B cell (primary cell): ENCODE data around the gene ESRRA. TPM values are rescaled to one million over a fixed set of nuclear protein-coding genes. Genes with fewer than 3 reads are reported as not detected.

ENCODE experiments used
- ATAC-seq: fragments of 200-7000 bp; cut with Tn5 transposase; one replicate; pipeline ENCODE4 v1.10.0; 2021; ENCODE audit warnings: low read depth, mild to moderate bottlenecking, moderate number of reproducible peaks, moderate library complexity
- CTCF ChIA-PET: fragments of 350-600 bp; sonication (Branson Sonifier 250); formaldehyde crosslinking; loops from one replicate; lab custom pipeline; 2021; ENCODE audit warnings: antibody characterized with exemption, inconsistent platforms; lab: Charles Lee
- POLR2A ChIA-PET: fragments of 350-600 bp; sonication (Branson Sonifier 250); formaldehyde crosslinking; loops from one replicate; lab custom pipeline; 2021; ENCODE audit warnings: antibody characterized with exemption; lab: Charles Lee
- DNase-seq: peaks from one replicate; pipeline ENCODE4 v3.0.0; 2013
- H2AFZ ChIP-seq: 2 replicates; pipeline ENCODE4 v1.6.1; 2012; ENCODE audit warnings: mild to moderate bottlenecking, low read depth, low read length; ENCODE audit not compliant: insufficient read depth, poor library complexity, severe bottlenecking
- H3K27ac ChIP-seq, 2 donors: 1 replicate in 1 of 2; 2 replicates in 1 of 2; pipeline ENCODE4 v1.5.1; 2012 to 2013; ENCODE audit warnings: low read length in 2 of 2, mild to moderate bottlenecking in 2 of 2, moderate library complexity in 1 of 2
- H3K27me3 ChIP-seq, 4 experiments: fragments of 200-600 bp in 1 of 4; sonication (generic) in 1 of 4; replicated peaks in 1 of 4; 1 replicate in 2 of 4; 2 replicates in 2 of 4; pipeline versions ENCODE4 v1.6.1 to v1.7.0; 2013 to 2016; ENCODE audit warnings: low read length in 3 of 4, mild to moderate bottlenecking in 2 of 4, mixed read lengths in 1 of 4, moderate library complexity in 1 of 4; ENCODE audit not compliant: insufficient read depth in 4 of 4, control insufficient read depth in 3 of 4; ENCODE audit errors: control extremely low read depth in 1 of 4
- H3K36me3 ChIP-seq, 2 experiments: replicated peaks in 1 of 2; 1 replicate in 1 of 2; 2 replicates in 1 of 2; pipeline versions ENCODE4 v1.6.1 to v1.7.1; 2013; ENCODE audit warnings: low read length in 1 of 2; ENCODE audit not compliant: insufficient read depth in 2 of 2, control insufficient read depth in 1 of 2; ENCODE audit errors: control extremely low read depth in 1 of 2, extremely low read depth in 1 of 2
- H3K4me1 ChIP-seq, 2 donors: fragments of 200-600 bp in 1 of 2; sonication (generic) in 1 of 2; 1 replicate in 1 of 2; 2 replicates in 1 of 2; pipeline versions ENCODE4 v1.5.1 to v1.6.1; 2013 to 2017; ENCODE audit warnings: low read length in 2 of 2; ENCODE audit not compliant: control insufficient read depth in 2 of 2, insufficient read depth in 2 of 2
- H3K4me2 ChIP-seq: replicated peaks from 2 replicates; pipeline ENCODE3; 2012; ENCODE audit warnings: mild to moderate bottlenecking, low read depth, low read length; ENCODE audit not compliant: poor library complexity, severe bottlenecking
- H3K4me3 ChIP-seq, 5 experiments: fragments of 200-600 bp in 1 of 5; sonication (generic) in 1 of 5; 1 replicate in 3 of 5; 2 replicates in 2 of 5; pipeline versions ENCODE4 v1.5.1 to v1.7.0; 2011 to 2016; ENCODE audit warnings: low read length in 4 of 5, mild to moderate bottlenecking in 4 of 5, low read depth in 2 of 5, control low read depth in 1 of 5, moderate library complexity in 1 of 5; ENCODE audit not compliant: insufficient read depth in 1 of 5; ENCODE audit errors: control extremely low read depth in 1 of 5, extremely low read depth in 1 of 5
- H3K79me2 ChIP-seq: fragments of 200-600 bp; sonication (generic); one replicate; pipeline ENCODE4 v1.6.0; 2016; ENCODE audit warnings: low read length; ENCODE audit not compliant: control insufficient read depth, insufficient read depth
- H3K9ac ChIP-seq: fragments of 200-600 bp; sonication (generic); 2 replicates; pipeline ENCODE4 v1.6.1; 2017; ENCODE audit warnings: mild to moderate bottlenecking, low read length, moderate library complexity
- H3K9me3 ChIP-seq, 3 donors: one replicate each; pipeline versions ENCODE4 v1.6.1 to v1.7.1; 2013; ENCODE audit warnings: low read length in 2 of 3; ENCODE audit not compliant: control insufficient read depth in 2 of 3, insufficient read depth in 1 of 3; ENCODE audit errors: control extremely low read depth in 1 of 3
- H4K20me1 ChIP-seq: 2 replicates; pipeline ENCODE4 v1.6.0; 2012; ENCODE audit warnings: mild to moderate bottlenecking, low read length; ENCODE audit not compliant: insufficient read depth, control insufficient read depth, poor library complexity, severe bottlenecking
- H3K27ac Mint-ChIP-seq: one replicate; pipeline ENCODE4 v1.8.0; 2021; ENCODE audit warnings: mixed read lengths
- H3K27me3 Mint-ChIP-seq: one replicate; pipeline ENCODE4 v1.8.0; 2021; ENCODE audit warnings: mixed read lengths
- H3K4me1 Mint-ChIP-seq: one replicate; pipeline ENCODE4 v1.8.0; 2021; ENCODE audit warnings: mixed read lengths
- H3K4me3 Mint-ChIP-seq: one replicate; pipeline ENCODE4 v1.8.0; 2021; ENCODE audit warnings: mixed read lengths
- H3K9me3 Mint-ChIP-seq: one replicate; pipeline ENCODE4 v1.8.0; 2022; ENCODE audit warnings: mixed read lengths; ENCODE audit not compliant: insufficient read depth
- CTCF ChIP-seq: fragments of 200-600 bp; IDR thresholded peaks from one replicate; pipeline ENCODE4 v1.8.0; 2022; ENCODE audit warnings: antibody characterized with exemption, mild to moderate bottlenecking
- EZH2 ChIP-seq: IDR thresholded peaks from 2 replicates; pipeline ENCODE4 v1.6.1; 2012; ENCODE audit warnings: borderline replicate concordance, low read depth, mild to moderate bottlenecking, moderate library complexity, low read length; ENCODE audit not compliant: insufficient read depth, poor library complexity, severe bottlenecking
- WGBS: methylation state at CpG from one replicate; pipeline ENCODE4 v1.1.5; 2013; ENCODE audit warnings: missing lambda C conversion rate; ENCODE audit not compliant: insufficient coverage; 5-methylcytosine and 5-hydroxymethylcytosine counted together
- intact Hi-C: fragments of 100-400 bp; cut with micrococcal nuclease; formaldehyde crosslinking; loops from one replicate; pipeline ENCODE4 v1.10.0; 2022
- polyA plus RNA-seq: library from polyadenylated mRNA; depleted of rRNA; stranded (reverse); fragments of >200 nt; gene quantifications from 2 replicates; pipeline ENCODE4 v1.2.3, GENCODE V29; 2012
- total RNA-seq, 2 donors: library from RNA; stranded (reverse); fragments of 120-200 nt in 1 of 2; gene quantifications; 1 replicate in 1 of 2; 2 replicates in 1 of 2; pipeline versions ENCODE4 v1.2.3 to v1.2.4, GENCODE V29; 2013 to 2022

The ESRRA gene
- total and polyA plus RNA-seq, 2 donors (not counting 1 experiment from before 2014, with no cell fraction given): 16.3 to 39.6 TPM

GRCh38 chr11:64317325-64317960 is 12.1 kb downstream of the ESRRA start, which contains the start of gene TRMT112:
TSS of gene TRMT112 (minus strand) at chr11:64317559. CDS start at chr11:64317526, 33 bp downstream.
- under 1% methylated on average over 43 of the region's 43 CpGs for WGBS
- Histone ChIP-seq H3K27ac (peak within 1 kb of the TSS; percentile 99 to 100), H3K36me3 (peaks cover 0 to 33% of the 10 kb centered on the region in 2 experiments), H2AFZ (peak within 1 kb of the TSS; percentile 89), H3K9me3 (no peaks in the 10 kb centered on the region), H3K27me3 (no peaks in the 10 kb centered on the region), H3K9ac (peak within 1 kb of the TSS; percentile 95), H3K4me2 (peak within 1 kb of the TSS; percentile 99), H3K79me2 (peaks cover 19% of the 10 kb centered on the region), H3K4me1 (peaks cover 8 to 26% of the 10 kb centered on the region in 2 donors), H3K4me3 (peak within 1 kb of the TSS; percentile 76 to 95 (median 81)), H4K20me1 (peaks cover 10% of the 10 kb centered on the region)
- ChIA-PET POLR2A (interaction anchor here (0.5 to 2.6 kb wide), 28 partner anchors 13 to 1476 kb away, joined by 3 to 50 read pairs (median 4); partner anchors contain the start of genes BAD, CCDC88B, ESRRA and FAU), CTCF (interaction anchor here (0.6 to 4.7 kb wide), 31 partner anchors 8 to 534 kb away, joined by 3 to 188 read pairs (median 7); partner anchors contain the start of genes BAD, CATSPERZ, CCDC88B and ESRRA)
- peak within 1 kb of the TSS; percentile 98 for H3K4me3 Mint-ChIP-seq
- TF ChIP-seq EZH2 (no peak), CTCF (no peak)
- DNase-seq (peak; percentile 99), ATAC-seq (peak; percentile 66)
- peaks cover 38% of the 10 kb centered on the region for H3K4me1 Mint-ChIP-seq
- H3K27ac Mint-ChIP-seq: peak within 1 kb of the TSS; percentile 100
- no peaks in the 10 kb centered on the region for H3K9me3 Mint-ChIP-seq
- H3K27me3 Mint-ChIP-seq: no peaks in the 10 kb centered on the region
- intact Hi-C loops: loop anchor here (1.0 to 5.0 kb wide), 7 partner anchors 12 to 425 kb away; partner anchors contain the start of genes ESRRA, GPR137 and RASGRP2
